Measurements from ENCODE around the gene CCDC40. TPM values are rescaled to one million over a fixed set of nuclear protein-coding genes. Genes with fewer than 3 reads are reported as not detected.

Gene CCDC40
- total and polyA plus RNA-seq, 2 of the 13 experiments (the other 11 are each of a cell fraction or from before 2014, with no cell fraction given): 4.1 to 5.5 TPM

- TF ChIP-seq, protein P1, sequence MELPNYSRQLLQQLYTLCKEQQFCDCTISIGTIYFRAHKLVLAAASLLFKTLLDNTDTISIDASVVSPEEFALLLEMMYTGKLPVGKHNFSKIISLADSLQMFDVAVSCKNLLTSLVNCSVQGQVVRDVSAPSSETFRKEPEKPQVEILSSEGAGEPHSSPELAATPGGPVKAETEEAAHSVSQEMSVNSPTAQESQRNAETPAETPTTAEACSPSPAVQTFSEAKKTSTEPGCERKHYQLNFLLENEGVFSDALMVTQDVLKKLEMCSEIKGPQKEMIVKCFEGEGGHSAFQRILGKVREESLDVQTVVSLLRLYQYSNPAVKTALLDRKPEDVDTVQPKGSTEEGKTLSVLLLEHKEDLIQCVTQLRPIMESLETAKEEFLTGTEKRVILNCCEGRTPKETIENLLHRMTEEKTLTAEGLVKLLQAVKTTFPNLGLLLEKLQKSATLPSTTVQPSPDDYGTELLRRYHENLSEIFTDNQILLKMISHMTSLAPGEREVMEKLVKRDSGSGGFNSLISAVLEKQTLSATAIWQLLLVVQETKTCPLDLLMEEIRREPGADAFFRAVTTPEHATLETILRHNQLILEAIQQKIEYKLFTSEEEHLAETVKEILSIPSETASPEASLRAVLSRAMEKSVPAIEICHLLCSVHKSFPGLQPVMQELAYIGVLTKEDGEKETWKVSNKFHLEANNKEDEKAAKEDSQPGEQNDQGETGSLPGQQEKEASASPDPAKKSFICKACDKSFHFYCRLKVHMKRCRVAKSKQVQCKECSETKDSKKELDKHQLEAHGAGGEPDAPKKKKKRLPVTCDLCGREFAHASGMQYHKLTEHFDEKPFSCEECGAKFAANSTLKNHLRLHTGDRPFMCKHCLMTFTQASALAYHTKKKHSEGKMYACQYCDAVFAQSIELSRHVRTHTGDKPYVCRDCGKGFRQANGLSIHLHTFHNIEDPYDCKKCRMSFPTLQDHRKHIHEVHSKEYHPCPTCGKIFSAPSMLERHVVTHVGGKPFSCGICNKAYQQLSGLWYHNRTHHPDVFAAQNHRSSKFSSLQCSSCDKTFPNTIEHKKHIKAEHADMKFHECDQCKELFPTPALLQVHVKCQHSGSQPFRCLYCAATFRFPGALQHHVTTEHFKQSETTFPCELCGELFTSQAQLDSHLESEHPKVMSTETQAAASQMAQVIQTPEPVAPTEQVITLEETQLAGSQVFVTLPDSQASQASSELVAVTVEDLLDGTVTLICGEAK (IDR thresholded peaks at IDR 0.05): no peak
- TF ChIP-seq, protein P1 (CRISPR knock-in tag; IDR thresholded peaks at IDR 0.05): peak; percentile 25; the same call in 1 of the 2 replicates
- TF ChIP-seq TBX3 (IDR thresholded peaks at IDR 0.05; ENCODE audit: borderline replicate concordance): no peak
- peak; percentile 78 for TF ChIP-seq CBFB (CRISPR knock-in tag; IDR thresholded peaks at IDR 0.05)
- no peak for TF ChIP-seq ZNF550 (CRISPR knock-in tag; IDR thresholded peaks at IDR 0.05; ENCODE audit: borderline replicate concordance)
- TF ChIP-seq PHF21A (CRISPR knock-in tag; IDR thresholded peaks at IDR 0.05): peak; percentile 40; the same call in 1 of the 2 replicates
- peak; percentile 49; the same call in 1 of the 2 replicates for TF ChIP-seq HMG20B (CRISPR knock-in tag; conservative IDR thresholded peaks at IDR 0.05)
- no peak for TF ChIP-seq CREB1 (IDR thresholded peaks at IDR 0.05)
- TF ChIP-seq CREB1 (CRISPR knock-in tag; IDR thresholded peaks at IDR 0.05): peak; percentile 22; the same call in 1 of the 2 replicates
- TF ChIP-seq ZNF335 (CRISPR knock-in tag; IDR thresholded peaks at IDR 0.05): 0 out of 2 replicates have a peak, but pooled peaks have one; percentile 68
- peak in 1 of 2 experiments; percentile 62; a peak in 2 of 4 replicates for TF ChIP-seq EP300 (IDR thresholded peaks at IDR 0.05; ENCODE audit: low read depth in 2 of 2, low read length in 2 of 2)
- peak; percentile 40; the same call in 1 of the 2 replicates for TF ChIP-seq EP300 (CRISPR knock-in tag; IDR thresholded peaks at IDR 0.05; ENCODE audit: borderline replicate concordance)
- peak; percentile 35; the same call in 1 of the 2 replicates for TF ChIP-seq POGK (CRISPR knock-in tag; conservative IDR thresholded peaks at IDR 0.05)
- peak; percentile 62; the same call in 1 of the 2 replicates for TF ChIP-seq ZBTB37 (CRISPR knock-in tag; IDR thresholded peaks at IDR 0.05)
- TF ChIP-seq KDM3A (CRISPR knock-in tag; IDR thresholded peaks at IDR 0.05; ENCODE audit: low read depth): peak; percentile 82
- TF ChIP-seq SNAPC5 (CRISPR knock-in tag; IDR thresholded peaks at IDR 0.05; ENCODE audit: borderline replicate concordance): no peak
- no peak for TF ChIP-seq FOXP1 (IDR thresholded peaks at IDR 0.05)
- peak; percentile 12; the same call in 1 of the 2 replicates for TF ChIP-seq FOXP1 (CRISPR knock-in tag; IDR thresholded peaks at IDR 0.05)
- TF ChIP-seq ZNF382 (CRISPR knock-in tag; IDR thresholded peaks at IDR 0.05; ENCODE audit: borderline replicate concordance): no peak
These were observed 46.3 kb upstream of the CCDC40 start (continued) for GRCh38 chr17:79990051-79990592.
